ENCODE data around the gene MAPK8IP1.

MAPK8IP1 gene

GRCh38 chr11:45926536-45927331 lies 41.3 kb downstream of the MAPK8IP1 start:
- no peak for DNase-seq (ENCODE audit: low read depth)

- no peak for DNase-seq (ENCODE audit: low read depth)
Measured at GRCh38 chr11:45927332-45927683, 41.9 kb downstream of the MAPK8IP1 start.

- DNase-seq (ENCODE audit: low read depth) = no peak
Measured at GRCh38 chr11:45927684-45928413, 42.4 kb downstream of the MAPK8IP1 start.

- no peak for DNase-seq (ENCODE audit: low read depth)
Measured at GRCh38 chr11:45928535-45929215, 43.2 kb downstream of the MAPK8IP1 start.

- no peak for DNase-seq (ENCODE audit: low read depth)
Measured at GRCh38 chr11:45929486-45930030, 44.1 kb downstream of the MAPK8IP1 start.

GRCh38 chr11:45930031-45930794 lies 44.8 kb downstream of the MAPK8IP1 start:
- DNase-seq (ENCODE audit: low read depth) = no peak

GRCh38 chr11:45930951-45931570 lies 45.6 kb downstream of the MAPK8IP1 start:
- DNase-seq (ENCODE audit: low read depth) = no peak

GRCh38 chr11:45931739-45932138 lies 46.3 kb downstream of the MAPK8IP1 start:
- DNase-seq (ENCODE audit: low read depth) = no peak

- DNase-seq (ENCODE audit: low read depth) = no peak
Measured at GRCh38 chr11:45932217-45932616, 46.8 kb downstream of the MAPK8IP1 start.

GRCh38 chr11:45933131-45933831 lies 47.8 kb downstream of the MAPK8IP1 start:
- DNase-seq (ENCODE audit: low read depth) = peak; percentile 6

GRCh38 chr11:45933846-45934579 lies 48.6 kb downstream of the MAPK8IP1 start:
- DNase-seq (ENCODE audit: low read depth) = no peak

- DNase-seq (ENCODE audit: low read depth) = no peak
Measured at GRCh38 chr11:45934580-45935318, 49.3 kb downstream of the MAPK8IP1 start.

GRCh38 chr11:45935349-45936064 lies 50.1 kb downstream of the MAPK8IP1 start:
- no peak for DNase-seq (ENCODE audit: low read depth)

- DNase-seq (ENCODE audit: low read depth) = no peak
Measured at GRCh38 chr11:45936511-45937054, 51.1 kb downstream of the MAPK8IP1 start.

GRCh38 chr11:45937916-45938315 lies 52.5 kb downstream of the MAPK8IP1 start:
- DNase-seq (ENCODE audit: low read depth) = no peak

- no peak for DNase-seq (ENCODE audit: low read depth)
Measured at GRCh38 chr11:45939836-45940235, 54.4 kb downstream of the MAPK8IP1 start.

GRCh38 chr11:45941285-45941684 lies 55.8 kb downstream of the MAPK8IP1 start:
- DNase-seq (ENCODE audit: low read depth) = no peak

- no peak for DNase-seq (ENCODE audit: low read depth)
Measured at GRCh38 chr11:45942381-45942780, 56.9 kb downstream of the MAPK8IP1 start.

Data from stromal cell of bone marrow (primary cell).